Sigmoid colon (tissue), 7 donors: Measurements from ENCODE around the gene ANKMY1. TPM values are rescaled to one million over a fixed set of nuclear protein-coding genes. Genes with fewer than 3 reads are reported as not detected.
A peak's percentile ranks its signal among the peaks of the same experiment; 100 is the strongest.

Experiments used
- DNase-seq: peaks from one replicate; pipeline ENCODE4 v3.0.0-alpha.2; 2019
- H3K27ac ChIP-seq, 4 donors: fragments of 200-600 bp; sonication (generic); one replicate each; pipeline ENCODE4 v1.5.1; 2016 to 2019; ENCODE audit warnings: mild to moderate bottlenecking in 1 of 4
- H3K27me3 ChIP-seq, 3 donors: fragments of 200-600 bp; sonication (generic); one replicate each; pipeline ENCODE4 v1.5.1; 2019; ENCODE audit warnings: mild to moderate bottlenecking in 1 of 3
- H3K36me3 ChIP-seq, 4 donors: fragments of 200-600 bp; sonication (generic); one replicate each; pipeline ENCODE4 v1.5.1; 2016 to 2019
- H3K4me1 ChIP-seq, 4 donors: fragments of 200-600 bp; sonication (generic); one replicate each; pipeline ENCODE4 v1.5.1; 2017 to 2019
- H3K4me3 ChIP-seq, 4 donors: fragments of 200-600 bp; sonication (generic); one replicate each; pipeline ENCODE4 v1.5.1; 2017 to 2019; ENCODE audit warnings: mild to moderate bottlenecking in 2 of 4, moderate library complexity in 1 of 4
- H3K9me3 ChIP-seq, 4 donors: fragments of 200-600 bp in 3 of 4; sonication (generic) in 3 of 4; one replicate each; pipeline versions ENCODE4 v1.5.1 to v1.6.1; 2013 to 2019
- CTCF ChIP-seq, 4 experiments: fragments of 450-650 bp in 3 of 4; fragments of 200-600 bp in 1 of 4; IDR thresholded peaks; one replicate each; pipeline ENCODE4 v1.5.1; 2016 to 2019; ENCODE audit warnings: antibody characterized with exemption in 4 of 4, mild to moderate bottlenecking in 3 of 4, moderate library complexity in 2 of 4
- EP300 ChIP-seq, 4 donors: sonication (generic); formaldehyde crosslinking; IDR thresholded peaks; one replicate each; pipeline ENCODE4 v1.6.1; 2017; ENCODE audit warnings: antibody characterized with exemption in 4 of 4
- POLR2A ChIP-seq, 2 donors: fragments of 450-650 bp; IDR thresholded peaks; one replicate each; pipeline ENCODE4 v1.6.1; 2016; ENCODE audit warnings: antibody characterized with exemption in 2 of 2, mild to moderate bottlenecking in 2 of 2, moderate library complexity in 2 of 2
- POLR2AphosphoS5 ChIP-seq, 4 donors: sonication (generic); formaldehyde crosslinking; IDR thresholded peaks; one replicate each; pipeline ENCODE4 v1.6.1; 2017; ENCODE audit warnings: antibody characterized with exemption in 4 of 4
- WGBS, 2 donors: extraction: QIAGEN DNeasy Blood & Tissue Kit; methylation state at CpG; one replicate each; pipeline ENCODE4 v1.1.7; 2013; 5-methylcytosine and 5-hydroxymethylcytosine counted together
- intact Hi-C: fragments of 100-400 bp; cut with DNase I; formaldehyde crosslinking; loops from one replicate; pipeline ENCODE4 v1.15.1; 2023
- polyA plus RNA-seq, 3 donors: library from polyadenylated mRNA; stranded (reverse); fragments of 200-250 nt; gene quantifications; one replicate each; pipeline ENCODE4 v1.2.3, GENCODE V29; 2013
- total RNA-seq, 4 donors: library from RNA; depleted of rRNA; stranded (reverse); fragments of >200 nt; gene quantifications; one replicate each; pipeline ENCODE4 v1.1.0, GENCODE V29; 2016
- donor health status: healthy with polysubstance abuse.
- donor health status: Bipolar disorder and iron deficiency.
- donor health status: healthy.

Gene ANKMY1
- total and polyA plus RNA-seq, 7 donors, result 3.6 to 14.0 (median 8.9) TPM

GRCh38 chr2:240575101-240575965 lies 17.5 kb upstream of the ANKMY1 start:
- no peak for TF ChIP-seq POLR2A (IDR thresholded peaks at IDR 0.05)
- no peak for TF ChIP-seq CTCF (IDR thresholded peaks at IDR 0.05)
- TF ChIP-seq EP300 (IDR thresholded peaks at IDR 0.05), result no peak
- TF ChIP-seq POLR2AphosphoS5 (IDR thresholded peaks at IDR 0.05), result no peak
- no peak overlapping the region for H3K27ac ChIP-seq

GRCh38 chr2:240574386-240575100 lies 16.8 kb upstream of the ANKMY1 start:
- intact Hi-C loops, result no loop called here
- Histone ChIP-seq H3K27ac (no peak overlapping the region), H3K27me3 (no peaks in the 10 kb centered on the region), H3K4me3 (no peak overlapping the region), H3K9me3 (no peaks in the 10 kb centered on the region), H3K36me3 (peaks cover 8 to 65% (median 35%) of the 10 kb centered on the region in 4 donors), H3K4me1 (peaks cover 0 to 22% (median 21%) of the 10 kb centered on the region in 4 donors)
- 88 to 91% methylated on average over 21 of the region's 21 CpGs for WGBS, 2 donors
- no peak for TF ChIP-seq CTCF (IDR thresholded peaks at IDR 0.05)
- no peak for TF ChIP-seq POLR2AphosphoS5 (IDR thresholded peaks at IDR 0.05)
- no peak for TF ChIP-seq POLR2A (IDR thresholded peaks at IDR 0.05)
- no peak for TF ChIP-seq EP300 (IDR thresholded peaks at IDR 0.05)
- DNase-seq, result peak; percentile 70

More at GRCh38 chr2:240575101-240575965, 17.5 kb upstream of the ANKMY1 start:
- WGBS, 2 donors, result 84 to 92% methylated on average over 23 of the region's 23 CpGs
- Histone ChIP-seq H3K9me3 (no peaks in the 10 kb centered on the region), H3K4me1 (peaks cover 0 to 22% (median 21%) of the 10 kb centered on the region in 4 donors), H3K4me3 (no peak overlapping the region), H3K27me3 (no peaks in the 10 kb centered on the region), H3K36me3 (peaks cover 8 to 65% (median 35%) of the 10 kb centered on the region in 4 donors)
- intact Hi-C loops, result no loop called here
- DNase-seq, result peak; percentile 58

GRCh38 chr2:240573516-240574385 lies 16.0 kb upstream of the ANKMY1 start:
- WGBS, 2 donors, result 92 to 93% methylated on average over 37 of the region's 37 CpGs
- intact Hi-C loops, result no loop called here
- peak; percentile 59 for DNase-seq
- H3K9me3 ChIP-seq, result no peaks in the 10 kb centered on the region
- H3K27ac ChIP-seq, result no peak overlapping the region
- H3K36me3 ChIP-seq, result peaks cover 8 to 64% (median 35%) of the 10 kb centered on the region in 4 donors
- peaks cover 0 to 26% (median 24%) of the 10 kb centered on the region in 4 donors for H3K4me1 ChIP-seq
- no peak for TF ChIP-seq CTCF (IDR thresholded peaks at IDR 0.05)
- TF ChIP-seq POLR2AphosphoS5 (IDR thresholded peaks at IDR 0.05), result no peak
- TF ChIP-seq EP300 (IDR thresholded peaks at IDR 0.05), result no peak
- TF ChIP-seq POLR2A (IDR thresholded peaks at IDR 0.05), result no peak
- H3K4me3 ChIP-seq, result no peak overlapping the region
- H3K27me3 ChIP-seq, result no peaks in the 10 kb centered on the region

- TF ChIP-seq EP300 (IDR thresholded peaks at IDR 0.05), result no peak
- no peak for TF ChIP-seq POLR2AphosphoS5 (IDR thresholded peaks at IDR 0.05)
- TF ChIP-seq CTCF (IDR thresholded peaks at IDR 0.05), result no peak
- no peak for TF ChIP-seq POLR2A (IDR thresholded peaks at IDR 0.05)
- intact Hi-C loops, result no loop called here
- Histone ChIP-seq H3K27ac (no peak overlapping the region), H3K4me3 (no peak overlapping the region), H3K4me1 (peaks cover 0 to 26% (median 24%) of the 10 kb centered on the region in 4 donors), H3K9me3 (no peaks in the 10 kb centered on the region), H3K27me3 (no peaks in the 10 kb centered on the region), H3K36me3 (peaks cover 8 to 57% (median 33%) of the 10 kb centered on the region in 4 donors)
- 90% methylated on average over 20 of the region's 20 CpGs for WGBS, 2 donors
- peak; percentile 62 for DNase-seq
Measured at GRCh38 chr2:240573071-240573515, 15.3 kb upstream of the ANKMY1 start.
